ENCODE measurements around the gene GSK3A. TPM values are rescaled to one million over a fixed set of nuclear protein-coding genes. Genes with fewer than 3 reads are reported as not detected.

GSK3A gene
- total and polyA plus RNA-seq, 9 of the 15 experiments (the other 6 are each of a cell fraction or from before 2014, with no cell fraction given) = 0.62 to 90.7 (median 33.3) TPM

GRCh38 chr19:42244347-42245220 is 2.2 kb upstream of the GSK3A start (continued):
- no peak for TF ChIP-seq SRSF1 (IDR thresholded peaks at IDR 0.05; ENCODE audit: low read depth, low read length)
- TF ChIP-seq SMARCA5 (IDR thresholded peaks at IDR 0.05) = no peak
- TF ChIP-seq PTBP1 (IDR thresholded peaks at IDR 0.05; ENCODE audit: low read depth, low read length) = no peak
- no peak for TF ChIP-seq HMGN3 (IDR thresholded peaks at IDR 0.05; ENCODE audit: borderline replicate concordance, extremely low read depth, insufficient read length, low read depth, low read length)
- no peak for TF ChIP-seq NFIC (IDR thresholded peaks at IDR 0.05)
- TF ChIP-seq PHB2 (IDR thresholded peaks at IDR 0.05; ENCODE audit: low read depth) = no peak
- TF ChIP-seq BRD9 (IDR thresholded peaks at IDR 0.05; ENCODE audit: low read depth, partially characterized antibody) = no peak
- no peak; the same call in 1 of the 2 replicates for TF ChIP-seq TCF7 (IDR thresholded peaks at IDR 0.05; ENCODE audit: borderline replicate concordance)
- no peak for TF ChIP-seq TRIM25 (IDR thresholded peaks at IDR 0.05; ENCODE audit: borderline replicate concordance)
- TF ChIP-seq AFF1 (IDR thresholded peaks at IDR 0.05; ENCODE audit: low read depth in 1 of 2, partially characterized antibody in 2 of 2) = peak; percentile 68 to 99
